Ovary (tissue), 3 donors: Measurements from ENCODE around the gene ABLIM2.

Source experiments
- EP300 ChIP-seq: sonication (generic); formaldehyde crosslinking; IDR thresholded peaks from one replicate; pipeline ENCODE4 v1.6.1; 2017; ENCODE audit warnings: antibody characterized with exemption
- POLR2A ChIP-seq: fragments of 450-650 bp; IDR thresholded peaks from one replicate; pipeline ENCODE4 v1.6.1; 2017; ENCODE audit warnings: antibody characterized with exemption, mild to moderate bottlenecking, moderate library complexity
- TF ChIP-seq, protein P1 (sequence below), 3 donors: fragments of 450-650 bp in 2 of 3; fragments of 200-600 bp in 1 of 3; IDR thresholded peaks; one replicate each; pipeline versions ENCODE4 v1.5.1 to v1.8.0; 2016 to 2022; ENCODE audit warnings: antibody characterized with exemption in 3 of 3, mild to moderate bottlenecking in 1 of 3
- donor health status: DM: no; HTN: no; CAD: no.

DNA sequence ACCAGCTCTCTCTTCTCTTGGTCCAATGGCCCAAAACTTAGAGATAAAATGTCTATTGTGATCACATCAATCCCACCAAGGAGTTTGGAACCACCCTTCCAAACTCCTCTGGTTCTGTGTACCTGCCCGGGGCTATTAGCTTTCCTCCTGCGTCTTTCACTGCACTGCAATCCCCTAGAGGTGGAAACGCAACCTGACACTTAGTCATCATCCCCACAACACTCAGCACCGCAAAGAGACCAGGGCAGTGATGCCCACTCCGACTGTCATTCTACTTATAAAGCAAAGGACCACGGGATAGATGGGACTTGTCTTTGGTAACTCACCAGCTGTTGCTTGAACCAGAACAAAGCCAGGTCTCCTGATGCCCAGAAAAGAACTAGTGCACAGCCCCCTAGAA, 240.9 kb downstream of the ABLIM2 start:
- TF ChIP-seq POLR2A (no peak), EP300 (no peak)
- TF ChIP-seq, protein P1, sequence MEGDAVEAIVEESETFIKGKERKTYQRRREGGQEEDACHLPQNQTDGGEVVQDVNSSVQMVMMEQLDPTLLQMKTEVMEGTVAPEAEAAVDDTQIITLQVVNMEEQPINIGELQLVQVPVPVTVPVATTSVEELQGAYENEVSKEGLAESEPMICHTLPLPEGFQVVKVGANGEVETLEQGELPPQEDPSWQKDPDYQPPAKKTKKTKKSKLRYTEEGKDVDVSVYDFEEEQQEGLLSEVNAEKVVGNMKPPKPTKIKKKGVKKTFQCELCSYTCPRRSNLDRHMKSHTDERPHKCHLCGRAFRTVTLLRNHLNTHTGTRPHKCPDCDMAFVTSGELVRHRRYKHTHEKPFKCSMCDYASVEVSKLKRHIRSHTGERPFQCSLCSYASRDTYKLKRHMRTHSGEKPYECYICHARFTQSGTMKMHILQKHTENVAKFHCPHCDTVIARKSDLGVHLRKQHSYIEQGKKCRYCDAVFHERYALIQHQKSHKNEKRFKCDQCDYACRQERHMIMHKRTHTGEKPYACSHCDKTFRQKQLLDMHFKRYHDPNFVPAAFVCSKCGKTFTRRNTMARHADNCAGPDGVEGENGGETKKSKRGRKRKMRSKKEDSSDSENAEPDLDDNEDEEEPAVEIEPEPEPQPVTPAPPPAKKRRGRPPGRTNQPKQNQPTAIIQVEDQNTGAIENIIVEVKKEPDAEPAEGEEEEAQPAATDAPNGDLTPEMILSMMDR (IDR thresholded peaks at IDR 0.05): no peak
